HCT116 (cell line): ENCODE results near the gene NEK5.
"Not testable (repeated sequence)": the region's sequence is repeated elsewhere in the genome, so short reads cannot be mapped to it uniquely, and the experiment has no call there.

Experiments used
- EZH2 ChIP-seq: fragments of 200-600 bp; sonication (generic); IDR thresholded peaks from 2 replicates; pipeline ENCODE4 v1.6.1; 2017; ENCODE audit warnings: antibody characterized with exemption, mixed run types
- FOSL1 ChIP-seq: IDR thresholded peaks from 2 replicates; pipeline ENCODE4 v1.6.1; 2012; ENCODE audit warnings: low read depth
- JUND ChIP-seq: IDR thresholded peaks from 2 replicates; pipeline ENCODE4 v1.6.1; 2012
- POLR2A ChIP-seq: IDR thresholded peaks from 2 replicates; pipeline ENCODE4 v1.7.0; 2011; ENCODE audit warnings: borderline replicate concordance; ENCODE audit not compliant: insufficient read depth, insufficient read length; ENCODE audit errors: extremely low read depth
- TF ChIP-seq, protein P1 (sequence below), 3 experiments: fragments of 200-600 bp in 1 of 3; sonication (generic) in 1 of 3; IDR thresholded peaks in 2 of 3; conservative IDR thresholded peaks in 1 of 3; 2 replicates each; pipeline ENCODE4 v1.5.1; 2012 to 2017; ENCODE audit warnings: low read depth in 2 of 3, low read length in 2 of 3, antibody characterized with exemption in 1 of 3, borderline replicate concordance in 1 of 3, control low read depth in 1 of 3, mild to moderate bottlenecking in 1 of 3, mixed read lengths in 1 of 3, mixed run types in 1 of 3, moderate library complexity in 1 of 3; ENCODE audit not compliant: insufficient read depth in 1 of 3
- TF ChIP-seq, protein P2 (sequence below): IDR thresholded peaks from 2 replicates; pipeline ENCODE4 v1.6.1; 2012

DNA sequence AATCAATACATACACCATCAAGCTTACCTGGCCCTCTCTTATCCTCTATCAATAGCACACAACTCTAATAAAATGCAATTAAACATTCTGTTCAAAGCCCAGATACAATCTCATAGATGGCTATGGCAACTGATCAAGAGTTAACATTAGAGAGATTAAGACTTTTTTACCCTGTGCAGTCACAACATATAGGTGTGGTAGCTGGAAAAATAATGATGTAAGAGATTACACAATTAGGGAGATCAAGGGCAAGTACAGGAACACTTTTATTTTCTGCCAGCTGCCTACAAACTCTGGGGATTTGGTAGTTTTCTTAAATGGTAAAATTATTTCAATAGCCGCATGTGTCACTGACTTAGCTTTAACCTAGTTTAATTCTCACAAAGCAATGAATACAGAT is 42.8 kb upstream of the NEK5 start:
- not testable (repeated sequence) for TF ChIP-seq JUND, FOSL1, POLR2A, EZH2
- TF ChIP-seq, protein P1, sequence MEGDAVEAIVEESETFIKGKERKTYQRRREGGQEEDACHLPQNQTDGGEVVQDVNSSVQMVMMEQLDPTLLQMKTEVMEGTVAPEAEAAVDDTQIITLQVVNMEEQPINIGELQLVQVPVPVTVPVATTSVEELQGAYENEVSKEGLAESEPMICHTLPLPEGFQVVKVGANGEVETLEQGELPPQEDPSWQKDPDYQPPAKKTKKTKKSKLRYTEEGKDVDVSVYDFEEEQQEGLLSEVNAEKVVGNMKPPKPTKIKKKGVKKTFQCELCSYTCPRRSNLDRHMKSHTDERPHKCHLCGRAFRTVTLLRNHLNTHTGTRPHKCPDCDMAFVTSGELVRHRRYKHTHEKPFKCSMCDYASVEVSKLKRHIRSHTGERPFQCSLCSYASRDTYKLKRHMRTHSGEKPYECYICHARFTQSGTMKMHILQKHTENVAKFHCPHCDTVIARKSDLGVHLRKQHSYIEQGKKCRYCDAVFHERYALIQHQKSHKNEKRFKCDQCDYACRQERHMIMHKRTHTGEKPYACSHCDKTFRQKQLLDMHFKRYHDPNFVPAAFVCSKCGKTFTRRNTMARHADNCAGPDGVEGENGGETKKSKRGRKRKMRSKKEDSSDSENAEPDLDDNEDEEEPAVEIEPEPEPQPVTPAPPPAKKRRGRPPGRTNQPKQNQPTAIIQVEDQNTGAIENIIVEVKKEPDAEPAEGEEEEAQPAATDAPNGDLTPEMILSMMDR (IDR thresholded peaks at IDR 0.05 in 2 of 3, conservative IDR thresholded peaks at IDR 0.05 in 1 of 3; ENCODE audit: borderline replicate concordance in 1 of 3, insufficient read depth in 1 of 3, low read depth in 2 of 3, low read length in 2 of 3) = not testable (repeated sequence)
- TF ChIP-seq, protein P2, sequence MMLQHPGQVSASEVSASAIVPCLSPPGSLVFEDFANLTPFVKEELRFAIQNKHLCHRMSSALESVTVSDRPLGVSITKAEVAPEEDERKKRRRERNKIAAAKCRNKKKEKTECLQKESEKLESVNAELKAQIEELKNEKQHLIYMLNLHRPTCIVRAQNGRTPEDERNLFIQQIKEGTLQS = not testable (repeated sequence)
